NB4 (cell line): Measurements from ENCODE around the gene OTP.

Experiments
- MYC ChIP-seq: IDR thresholded peaks from 2 replicates; pipeline ENCODE4 v1.6.1; 2011; ENCODE audit warnings: low read depth, low read length
- POLR2A ChIP-seq: IDR thresholded peaks from 2 replicates; pipeline ENCODE4 v1.6.1; 2011; ENCODE audit warnings: mild to moderate bottlenecking; ENCODE audit not compliant: insufficient read length; ENCODE audit errors: extremely low read depth
- TF ChIP-seq, protein P1 (sequence below): IDR thresholded peaks from one replicate; pipeline ENCODE4 v1.5.1; 2012; ENCODE audit warnings: low read depth, low read length
- TF ChIP-seq, protein P2 (sequence below): IDR thresholded peaks from 2 replicates; pipeline ENCODE4 v1.6.1; 2011; ENCODE audit warnings: low read depth, low read length

DNA sequence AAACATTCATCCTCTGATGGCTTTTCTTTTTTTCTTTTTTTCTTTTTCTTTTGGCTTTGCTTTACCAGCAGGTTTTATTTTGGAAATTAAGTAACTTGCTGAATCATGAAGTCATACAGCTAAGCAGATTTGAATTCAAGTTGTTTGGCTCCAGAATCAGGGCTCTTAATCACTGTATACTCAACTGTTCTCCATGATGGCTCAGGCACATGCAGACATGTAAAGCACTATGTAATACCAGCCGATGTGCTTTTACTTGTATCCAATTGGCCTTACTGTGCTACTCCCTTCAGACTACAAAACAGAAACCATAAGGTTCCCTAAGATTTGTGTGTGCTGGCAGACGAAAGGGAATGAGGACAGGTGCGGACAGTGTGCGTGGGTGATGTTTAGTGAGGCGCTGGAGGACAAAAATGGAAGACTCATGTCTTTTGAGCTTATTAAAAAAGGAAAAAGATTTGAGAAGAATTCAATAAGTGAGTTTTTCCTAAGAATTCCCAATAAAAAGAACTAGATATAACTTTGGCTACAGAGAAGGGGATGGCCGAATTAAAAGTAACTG lies 44.7 kb upstream of the OTP start:
- TF ChIP-seq, protein P1, sequence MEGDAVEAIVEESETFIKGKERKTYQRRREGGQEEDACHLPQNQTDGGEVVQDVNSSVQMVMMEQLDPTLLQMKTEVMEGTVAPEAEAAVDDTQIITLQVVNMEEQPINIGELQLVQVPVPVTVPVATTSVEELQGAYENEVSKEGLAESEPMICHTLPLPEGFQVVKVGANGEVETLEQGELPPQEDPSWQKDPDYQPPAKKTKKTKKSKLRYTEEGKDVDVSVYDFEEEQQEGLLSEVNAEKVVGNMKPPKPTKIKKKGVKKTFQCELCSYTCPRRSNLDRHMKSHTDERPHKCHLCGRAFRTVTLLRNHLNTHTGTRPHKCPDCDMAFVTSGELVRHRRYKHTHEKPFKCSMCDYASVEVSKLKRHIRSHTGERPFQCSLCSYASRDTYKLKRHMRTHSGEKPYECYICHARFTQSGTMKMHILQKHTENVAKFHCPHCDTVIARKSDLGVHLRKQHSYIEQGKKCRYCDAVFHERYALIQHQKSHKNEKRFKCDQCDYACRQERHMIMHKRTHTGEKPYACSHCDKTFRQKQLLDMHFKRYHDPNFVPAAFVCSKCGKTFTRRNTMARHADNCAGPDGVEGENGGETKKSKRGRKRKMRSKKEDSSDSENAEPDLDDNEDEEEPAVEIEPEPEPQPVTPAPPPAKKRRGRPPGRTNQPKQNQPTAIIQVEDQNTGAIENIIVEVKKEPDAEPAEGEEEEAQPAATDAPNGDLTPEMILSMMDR, result no peak
- no peak for TF ChIP-seq POLR2A
- TF ChIP-seq, protein P2, sequence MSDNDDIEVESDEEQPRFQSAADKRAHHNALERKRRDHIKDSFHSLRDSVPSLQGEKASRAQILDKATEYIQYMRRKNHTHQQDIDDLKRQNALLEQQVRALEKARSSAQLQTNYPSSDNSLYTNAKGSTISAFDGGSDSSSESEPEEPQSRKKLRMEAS, result no peak
- no peak for TF ChIP-seq MYC
